Panc1 (cell line): ENCODE measurements around the gene CDKAL1.

Experiments
- CTCF ChIP-seq: fragments of 450-650 bp; IDR thresholded peaks from 2 replicates; pipeline ENCODE4 v1.5.1; 2017; ENCODE audit warnings: mild to moderate bottlenecking
- POLR2AphosphoS5 ChIP-seq: IDR thresholded peaks from 2 replicates; pipeline ENCODE4 v1.6.1; 2012; ENCODE audit warnings: mild to moderate bottlenecking, low read depth, low read length, moderate library complexity
- REST ChIP-seq, 2 experiments: IDR thresholded peaks; 2 replicates each; pipeline ENCODE4 v1.6.1; 2011 to 2012; ENCODE audit warnings: low read depth in 2 of 2, control low read depth in 1 of 2, low read length in 1 of 2, mild to moderate bottlenecking in 1 of 2, moderate library complexity in 1 of 2; ENCODE audit not compliant: insufficient read depth in 1 of 2
- SIN3A ChIP-seq: IDR thresholded peaks from 2 replicates; pipeline ENCODE4 v1.6.1; 2012; ENCODE audit warnings: low read depth, mild to moderate bottlenecking, low read length, moderate library complexity, borderline replicate concordance; ENCODE audit not compliant: insufficient read depth
- TCF7L2 ChIP-seq: IDR thresholded peaks from 2 replicates; pipeline ENCODE4 v1.6.1; 2011; ENCODE audit warnings: mild to moderate bottlenecking, low read depth, low read length, inconsistent platforms

- no peak for TF ChIP-seq CTCF
- TF ChIP-seq SIN3A, result no peak
- TF ChIP-seq REST (IDR thresholded peaks at IDR 0.05; ENCODE audit: insufficient read depth in 1 of 2, low read depth in 2 of 2, low read length in 1 of 2), result no peak
- TF ChIP-seq POLR2AphosphoS5, result no peak
- TF ChIP-seq TCF7L2, result no peak
Measured at GRCh38 chr6:21080221-21080620, 546.0 kb downstream of the CDKAL1 start.
